Ascending aorta (tissue), 2 donors: ENCODE results near the gene KPNA1. TPM values are rescaled to one million over a fixed set of nuclear protein-coding genes. Genes with fewer than 3 reads are reported as not detected.
"Not testable (repeated sequence)": the region's sequence is repeated elsewhere in the genome, so short reads cannot be mapped to it uniquely, and the experiment has no call there.

Experiments
- DNase-seq, 2 donors: peaks; one replicate each; pipeline ENCODE4 v3.0.0-alpha.2; 2019; ENCODE audit warnings: low spot score in 2 of 2
- H3K27ac ChIP-seq, 2 donors: fragments of 200-600 bp; sonication (generic); one replicate each; pipeline ENCODE4 v1.5.1; 2016 to 2017; ENCODE audit warnings: mild to moderate bottlenecking in 1 of 2
- H3K27me3 ChIP-seq: fragments of 200-600 bp; sonication (generic); one replicate; pipeline ENCODE4 v1.5.1; 2017
- H3K36me3 ChIP-seq, 2 donors: fragments of 200-600 bp; sonication (generic); one replicate each; pipeline ENCODE4 v1.5.1; 2016
- H3K4me1 ChIP-seq, 2 donors: fragments of 200-600 bp; sonication (generic); one replicate each; pipeline ENCODE4 v1.5.1; 2016 to 2017; ENCODE audit warnings: mild to moderate bottlenecking in 1 of 2
- H3K4me3 ChIP-seq, 2 donors: fragments of 200-600 bp; sonication (generic); one replicate each; pipeline ENCODE4 v1.5.1; 2016 to 2017; ENCODE audit warnings: mild to moderate bottlenecking in 1 of 2
- H3K9me3 ChIP-seq, 2 donors: fragments of 200-600 bp; sonication (generic); one replicate each; pipeline ENCODE4 v1.5.1; 2016
- intact Hi-C: fragments of 100-400 bp; cut with DNase I; formaldehyde crosslinking; loops from one replicate; pipeline ENCODE4 v1.15.1; 2023
- total RNA-seq: library from RNA; depleted of rRNA; stranded (reverse); fragments of >200 nt; gene quantifications from one replicate; pipeline ENCODE4 v1.1.0, GENCODE V29; 2016
- TF ChIP-seq, protein P1 (sequence below), 3 experiments: fragments of 200-600 bp in 2 of 3; fragments of 450-650 bp in 1 of 3; sonication (generic) in 2 of 3; IDR thresholded peaks; one replicate each; pipeline ENCODE4 v1.5.1; 2016 to 2019; ENCODE audit warnings: antibody characterized with exemption in 3 of 3, mild to moderate bottlenecking in 1 of 3, moderate library complexity in 1 of 3

The KPNA1 gene
- total RNA-seq, 1 donor from 2014 or later = 21.1 TPM

DNA sequence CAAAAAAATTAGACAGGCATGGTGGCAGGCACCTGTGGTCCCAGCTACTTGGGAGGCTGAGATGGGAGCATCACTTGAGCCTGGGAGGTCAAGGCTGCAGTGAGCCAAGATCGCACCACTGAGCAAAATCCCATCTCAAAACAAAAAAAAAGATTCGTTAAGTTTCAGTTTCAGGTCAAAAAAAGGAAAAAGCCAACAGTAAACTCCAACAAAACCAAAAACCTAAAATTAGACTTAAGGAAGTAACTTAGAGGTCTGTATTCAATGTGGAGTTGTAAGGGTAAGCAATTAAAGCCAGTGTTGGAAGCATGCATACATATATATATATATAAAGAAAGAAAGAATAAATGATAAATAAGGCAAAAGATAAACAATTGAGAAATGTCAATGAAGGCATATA, 11.8 kb downstream of the KPNA1 start:
- H3K27me3 ChIP-seq = no peaks in the 10 kb centered on the region
- H3K9me3 ChIP-seq = no peaks in the 10 kb centered on the region
- no peaks in the 10 kb centered on the region for H3K4me1 ChIP-seq
- TF ChIP-seq, protein P1, sequence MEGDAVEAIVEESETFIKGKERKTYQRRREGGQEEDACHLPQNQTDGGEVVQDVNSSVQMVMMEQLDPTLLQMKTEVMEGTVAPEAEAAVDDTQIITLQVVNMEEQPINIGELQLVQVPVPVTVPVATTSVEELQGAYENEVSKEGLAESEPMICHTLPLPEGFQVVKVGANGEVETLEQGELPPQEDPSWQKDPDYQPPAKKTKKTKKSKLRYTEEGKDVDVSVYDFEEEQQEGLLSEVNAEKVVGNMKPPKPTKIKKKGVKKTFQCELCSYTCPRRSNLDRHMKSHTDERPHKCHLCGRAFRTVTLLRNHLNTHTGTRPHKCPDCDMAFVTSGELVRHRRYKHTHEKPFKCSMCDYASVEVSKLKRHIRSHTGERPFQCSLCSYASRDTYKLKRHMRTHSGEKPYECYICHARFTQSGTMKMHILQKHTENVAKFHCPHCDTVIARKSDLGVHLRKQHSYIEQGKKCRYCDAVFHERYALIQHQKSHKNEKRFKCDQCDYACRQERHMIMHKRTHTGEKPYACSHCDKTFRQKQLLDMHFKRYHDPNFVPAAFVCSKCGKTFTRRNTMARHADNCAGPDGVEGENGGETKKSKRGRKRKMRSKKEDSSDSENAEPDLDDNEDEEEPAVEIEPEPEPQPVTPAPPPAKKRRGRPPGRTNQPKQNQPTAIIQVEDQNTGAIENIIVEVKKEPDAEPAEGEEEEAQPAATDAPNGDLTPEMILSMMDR (IDR thresholded peaks at IDR 0.05) = no peak
- no peak for DNase-seq
- H3K36me3 ChIP-seq = no peaks in the 10 kb centered on the region
- intact Hi-C loops = no loop called here
- H3K27ac ChIP-seq = no peak overlapping the region
- H3K4me3 ChIP-seq = no peak overlapping the region

DNA sequence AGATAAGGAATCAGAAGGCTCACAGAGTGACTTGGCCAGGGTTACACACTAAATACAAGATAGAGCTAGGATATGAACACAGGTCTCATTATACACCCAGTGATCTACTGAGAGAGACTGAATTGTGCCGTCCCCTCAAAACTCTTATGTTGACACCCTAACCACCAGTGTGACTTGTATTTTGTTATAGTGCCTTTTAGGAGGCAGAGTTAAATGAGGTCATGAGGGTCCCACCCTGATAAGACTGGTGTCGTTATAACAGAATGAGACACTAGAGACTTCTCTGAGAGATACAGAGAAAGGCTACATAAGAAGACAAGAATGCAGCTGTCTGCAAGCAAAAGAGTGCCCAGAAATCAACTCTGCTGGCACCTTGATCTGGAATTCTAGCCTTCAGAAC, 12.6 kb downstream of the KPNA1 start:
- no peak for DNase-seq
- TF ChIP-seq, protein P1 (IDR thresholded peaks at IDR 0.05) = no peak
- no peaks in the 10 kb centered on the region for H3K9me3 ChIP-seq
- intact Hi-C loops = no loop called here
- H3K27ac ChIP-seq = no peak overlapping the region
- H3K4me3 ChIP-seq = no peak overlapping the region
- H3K4me1 ChIP-seq = no peaks in the 10 kb centered on the region
- no peaks in the 10 kb centered on the region for H3K27me3 ChIP-seq
- no peaks in the 10 kb centered on the region for H3K36me3 ChIP-seq

- H3K4me1 ChIP-seq, H3K4me3 ChIP-seq, H3K27ac ChIP-seq, H3K36me3 ChIP-seq, DNase-seq, intact Hi-C loops, H3K27me3 ChIP-seq, H3K9me3 ChIP-seq: not testable (repeated sequence)
Measured at GRCh38 chr3:122500964-122501363, 13.8 kb downstream of the KPNA1 start.

GRCh38 chr3:122498152-122498551, 16.6 kb downstream of the KPNA1 start:
- no peaks in the 10 kb centered on the region for H3K27me3 ChIP-seq
- no peak overlapping the region for H3K4me3 ChIP-seq
- H3K9me3 ChIP-seq = no peaks in the 10 kb centered on the region
- H3K4me1 ChIP-seq = no peaks in the 10 kb centered on the region
- peaks cover 8 to 15% of the 10 kb centered on the region in 2 donors for H3K36me3 ChIP-seq
- no peak for DNase-seq
- no peak overlapping the region for H3K27ac ChIP-seq
- intact Hi-C loops = no loop called here
- TF ChIP-seq, protein P1 (IDR thresholded peaks at IDR 0.05) = no peak

DNA sequence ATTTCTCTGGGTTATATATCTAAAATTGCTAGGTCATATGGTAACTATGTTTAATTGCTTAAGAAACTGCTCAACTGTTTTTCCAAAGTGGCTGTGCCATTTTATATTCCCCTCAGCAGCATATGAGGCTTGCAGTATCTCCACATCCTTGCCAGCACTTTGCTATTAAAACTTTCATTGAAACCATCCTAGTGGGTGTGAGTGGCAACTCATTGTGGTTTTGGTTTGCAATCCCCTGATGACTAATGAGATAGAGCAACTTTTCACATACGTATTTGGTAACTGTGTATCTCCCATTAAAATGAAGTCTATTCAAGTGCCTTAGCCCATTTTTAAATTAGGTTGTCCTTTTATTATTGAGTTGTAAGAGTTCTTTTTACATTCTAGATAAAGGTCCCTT, 17.3 kb downstream of the KPNA1 start:
- TF ChIP-seq, protein P1 (IDR thresholded peaks at IDR 0.05) = no peak

DNA sequence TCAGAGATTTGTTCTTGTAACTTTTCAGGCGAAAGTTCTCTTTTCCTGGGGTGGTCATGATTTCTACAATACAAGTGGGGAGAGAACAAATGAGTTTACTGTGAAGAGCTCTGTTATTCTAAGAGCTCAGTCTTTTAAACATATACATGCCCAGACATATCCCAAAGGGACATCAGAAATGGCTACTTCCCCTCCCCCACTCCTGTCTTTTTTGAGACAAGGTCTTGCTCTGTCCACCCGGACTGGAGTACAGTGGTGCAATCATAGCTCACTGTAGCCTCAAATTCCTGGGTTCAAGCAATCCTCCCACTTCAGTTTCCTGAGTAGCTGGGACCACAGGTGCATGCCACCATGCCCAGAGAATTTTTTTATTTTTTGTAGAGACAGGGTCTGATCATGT, 18.2 kb downstream of the KPNA1 start:
- intact Hi-C loops = no loop called here
- Histone ChIP-seq H3K4me3 (no peak overlapping the region), H3K27me3 (no peaks in the 10 kb centered on the region), H3K9me3 (no peaks in the 10 kb centered on the region), H3K36me3 (peaks cover 11 to 15% of the 10 kb centered on the region in 2 donors), H3K27ac (no peak overlapping the region), H3K4me1 (no peaks in the 10 kb centered on the region)
- DNase-seq = no peak
- TF ChIP-seq, protein P1 (IDR thresholded peaks at IDR 0.05) = no peak

More for the DNA sequence above, 17.3 kb downstream of the KPNA1 start:
- no peaks in the 10 kb centered on the region for H3K27me3 ChIP-seq
- DNase-seq = no peak
- no peaks in the 10 kb centered on the region for H3K4me1 ChIP-seq
- intact Hi-C loops = no loop called here
- peaks cover 8 to 15% of the 10 kb centered on the region in 2 donors for H3K36me3 ChIP-seq
- H3K27ac ChIP-seq = no peak overlapping the region
- H3K4me3 ChIP-seq = no peak overlapping the region
- H3K9me3 ChIP-seq = no peaks in the 10 kb centered on the region
